Esophagus (tissue), 2 donors: ENCODE results near the gene FAM174A. TPM values are rescaled to one million over a fixed set of nuclear protein-coding genes. Genes with fewer than 3 reads are reported as not detected.

ENCODE experiments used
- H3K27ac ChIP-seq, 2 donors: one replicate each; pipeline ENCODE4 v1.5.1; 2013; ENCODE audit warnings: low read depth in 2 of 2, mild to moderate bottlenecking in 2 of 2, inconsistent platforms in 1 of 2, low read length in 1 of 2, moderate library complexity in 1 of 2
- H3K27me3 ChIP-seq, 2 donors: one replicate each; pipeline ENCODE4 v1.6.1; 2013; ENCODE audit warnings: low read length in 2 of 2, control low read depth in 1 of 2, mild to moderate bottlenecking in 1 of 2; ENCODE audit not compliant: insufficient read depth in 2 of 2, control insufficient read depth in 1 of 2
- H3K36me3 ChIP-seq, 2 donors: one replicate each; pipeline ENCODE4 v1.6.1; 2013; ENCODE audit warnings: low read length in 1 of 2; ENCODE audit not compliant: control insufficient read depth in 2 of 2, insufficient read depth in 2 of 2
- H3K4me1 ChIP-seq, 2 donors: one replicate each; pipeline ENCODE4 v1.6.1; 2013; ENCODE audit warnings: low read length in 1 of 2; ENCODE audit not compliant: control insufficient read depth in 2 of 2, insufficient read depth in 2 of 2
- H3K4me3 ChIP-seq, 2 donors: one replicate each; pipeline ENCODE4 v1.5.1; 2013; ENCODE audit warnings: low read length in 2 of 2, mild to moderate bottlenecking in 2 of 2, low read depth in 1 of 2, moderate library complexity in 1 of 2
- H3K9me3 ChIP-seq, 2 donors: one replicate each; pipeline ENCODE4 v1.6.1; 2013; ENCODE audit warnings: mild to moderate bottlenecking in 2 of 2, low read depth in 1 of 2, low read length in 1 of 2, moderate library complexity in 1 of 2; ENCODE audit not compliant: control insufficient read depth in 2 of 2, insufficient read depth in 1 of 2
- WGBS, 2 donors: extraction: QIAGEN DNeasy Blood & Tissue Kit; methylation state at CpG; one replicate each; pipeline ENCODE4 v1.1.7; 2013; 5-methylcytosine and 5-hydroxymethylcytosine counted together
- polyA plus RNA-seq, 2 donors: library from polyadenylated mRNA; stranded (reverse); fragments of 200-250 nt; gene quantifications; one replicate each; pipeline ENCODE4 v1.2.3, GENCODE V29; 2013
- donor health status: healthy with polysubstance abuse.
- donor health status: Bipolar disorder and iron deficiency.

FAM174A gene
- polyA plus RNA-seq, 2 donors, result 8.6 to 35.7 TPM

- 13 to 34% methylated on average over 1 of the region's 1 CpG for WGBS, 2 donors
- Histone ChIP-seq H3K4me1 (no peaks in the 10 kb centered on the region), H3K36me3 (no peaks in the 10 kb centered on the region), H3K27ac (no peak overlapping the region), H3K9me3 (no peaks in the 10 kb centered on the region), H3K4me3 (no peak overlapping the region), H3K27me3 (no peaks in the 10 kb centered on the region)
Measured at GRCh38 chr5:100634937-100635534, 99.9 kb downstream of the FAM174A start.
